Left lung (tissue), 10 donors: Measurements from ENCODE around the gene ZNF526. TPM values are rescaled to one million over a fixed set of nuclear protein-coding genes. Genes with fewer than 3 reads are reported as not detected.
A peak's percentile ranks its signal among the peaks of the same experiment; 100 is the strongest.

Source experiments
- ATAC-seq: fragments of 200-7000 bp; cut with Tn5 transposase; one replicate; pipeline ENCODE4 v1.9.1; 2020; ENCODE audit warnings: moderate library complexity
- DNase-seq, 4 donors: peaks; one replicate each; pipeline ENCODE4 v3.0.0-alpha.2; 2013 to 2020
- H3K27ac ChIP-seq, 2 donors: fragments of 200-600 bp; sonication (generic) in 1 of 2; one replicate each; pipeline versions ENCODE4 v1.5.0 to v1.8.0; 2020 to 2021
- H3K27me3 ChIP-seq, 2 donors: fragments of 200-600 bp; sonication (generic) in 1 of 2; one replicate each; pipeline versions ENCODE4 v1.5.0 to v1.8.0; 2020 to 2021
- H3K36me3 ChIP-seq, 2 donors: fragments of 200-600 bp; sonication (generic) in 1 of 2; one replicate each; pipeline versions ENCODE4 v1.5.0 to v1.8.0; 2020 to 2021
- H3K4me1 ChIP-seq, 2 donors: fragments of 200-600 bp; one replicate each; pipeline ENCODE4 v1.8.0; 2021
- H3K4me3 ChIP-seq, 2 donors: fragments of 200-600 bp; sonication (generic) in 1 of 2; one replicate each; pipeline versions ENCODE4 v1.5.0 to v1.8.0; 2020 to 2021; ENCODE audit warnings: mild to moderate bottlenecking in 1 of 2
- H3K9me3 ChIP-seq, 2 donors: fragments of 200-600 bp; sonication (generic) in 1 of 2; one replicate each; pipeline versions ENCODE4 v1.5.0 to v1.8.0; 2020 to 2021
- intact Hi-C, 2 donors: fragments of 100-400 bp; cut with DNase I; formaldehyde crosslinking; loops; one replicate each; pipeline versions ENCODE4 v1.11.2 to v1.14.2; 2022
- polyA plus RNA-seq, 6 donors: library from polyadenylated mRNA; unstranded; fragments of 120-200 nt; gene quantifications; one replicate each; pipeline ENCODE4 v1.2.1, GENCODE V29; 2013; ENCODE audit not compliant: insufficient read length in 6 of 6
- total RNA-seq, 2 donors: library from RNA; stranded (reverse); fragmentation: NEBNext Ultra II Directional; extraction: Animal tissue kit (Norgen Biotek cat#: 25700); gene quantifications; one replicate each; pipeline ENCODE4 v1.2.1, GENCODE V29; 2021
- TF ChIP-seq, protein P1 (sequence below), 2 donors: fragments of 200-600 bp; sonication (generic) in 1 of 2; IDR thresholded peaks; one replicate each; pipeline versions ENCODE4 v1.5.0 to v1.8.0; 2021; ENCODE audit warnings: antibody characterized with exemption in 2 of 2
- donor health status: DM: no; HTN: yes; CAD: no.
- donor health status: DM: no; HTN: no; CAD: no.

The ZNF526 gene
- total and polyA plus RNA-seq, 8 donors: 8.1 to 12.7 (median 9.1) TPM

DNA sequence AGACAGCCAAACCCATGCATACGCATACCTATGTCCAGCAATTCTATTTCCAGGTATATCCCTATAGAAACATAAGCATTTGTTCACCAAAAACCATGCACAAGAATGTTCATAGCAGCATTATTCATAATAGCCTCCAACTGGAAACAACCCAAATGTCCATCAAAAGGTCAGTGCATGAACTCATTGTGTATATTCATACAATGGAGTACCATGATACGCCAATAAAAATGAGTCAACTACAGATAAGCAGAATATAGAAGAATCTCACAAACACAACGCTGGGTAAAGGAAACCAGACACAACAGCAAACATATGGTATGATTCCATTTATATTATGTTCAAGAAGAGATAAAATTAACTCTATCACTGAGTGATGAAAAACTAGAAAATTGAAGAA lies 26.4 kb upstream of the ZNF526 start:
- H3K4me3 ChIP-seq: no peak overlapping the region
- peaks cover 0 to 3% of the 10 kb centered on the region in 2 donors for H3K9me3 ChIP-seq
- TF ChIP-seq, protein P1, sequence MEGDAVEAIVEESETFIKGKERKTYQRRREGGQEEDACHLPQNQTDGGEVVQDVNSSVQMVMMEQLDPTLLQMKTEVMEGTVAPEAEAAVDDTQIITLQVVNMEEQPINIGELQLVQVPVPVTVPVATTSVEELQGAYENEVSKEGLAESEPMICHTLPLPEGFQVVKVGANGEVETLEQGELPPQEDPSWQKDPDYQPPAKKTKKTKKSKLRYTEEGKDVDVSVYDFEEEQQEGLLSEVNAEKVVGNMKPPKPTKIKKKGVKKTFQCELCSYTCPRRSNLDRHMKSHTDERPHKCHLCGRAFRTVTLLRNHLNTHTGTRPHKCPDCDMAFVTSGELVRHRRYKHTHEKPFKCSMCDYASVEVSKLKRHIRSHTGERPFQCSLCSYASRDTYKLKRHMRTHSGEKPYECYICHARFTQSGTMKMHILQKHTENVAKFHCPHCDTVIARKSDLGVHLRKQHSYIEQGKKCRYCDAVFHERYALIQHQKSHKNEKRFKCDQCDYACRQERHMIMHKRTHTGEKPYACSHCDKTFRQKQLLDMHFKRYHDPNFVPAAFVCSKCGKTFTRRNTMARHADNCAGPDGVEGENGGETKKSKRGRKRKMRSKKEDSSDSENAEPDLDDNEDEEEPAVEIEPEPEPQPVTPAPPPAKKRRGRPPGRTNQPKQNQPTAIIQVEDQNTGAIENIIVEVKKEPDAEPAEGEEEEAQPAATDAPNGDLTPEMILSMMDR (IDR thresholded peaks at IDR 0.05): no peak
- H3K27ac ChIP-seq: no peak overlapping the region
- H3K36me3 ChIP-seq: peaks cover 0 to 27% of the 10 kb centered on the region in 2 donors
- intact Hi-C loops: no loop called here
- ATAC-seq (no peak), DNase-seq (no peak)
- H3K4me1 ChIP-seq: peaks cover 0 to 54% of the 10 kb centered on the region in 2 donors
- H3K27me3 ChIP-seq: no peaks in the 10 kb centered on the region

DNA sequence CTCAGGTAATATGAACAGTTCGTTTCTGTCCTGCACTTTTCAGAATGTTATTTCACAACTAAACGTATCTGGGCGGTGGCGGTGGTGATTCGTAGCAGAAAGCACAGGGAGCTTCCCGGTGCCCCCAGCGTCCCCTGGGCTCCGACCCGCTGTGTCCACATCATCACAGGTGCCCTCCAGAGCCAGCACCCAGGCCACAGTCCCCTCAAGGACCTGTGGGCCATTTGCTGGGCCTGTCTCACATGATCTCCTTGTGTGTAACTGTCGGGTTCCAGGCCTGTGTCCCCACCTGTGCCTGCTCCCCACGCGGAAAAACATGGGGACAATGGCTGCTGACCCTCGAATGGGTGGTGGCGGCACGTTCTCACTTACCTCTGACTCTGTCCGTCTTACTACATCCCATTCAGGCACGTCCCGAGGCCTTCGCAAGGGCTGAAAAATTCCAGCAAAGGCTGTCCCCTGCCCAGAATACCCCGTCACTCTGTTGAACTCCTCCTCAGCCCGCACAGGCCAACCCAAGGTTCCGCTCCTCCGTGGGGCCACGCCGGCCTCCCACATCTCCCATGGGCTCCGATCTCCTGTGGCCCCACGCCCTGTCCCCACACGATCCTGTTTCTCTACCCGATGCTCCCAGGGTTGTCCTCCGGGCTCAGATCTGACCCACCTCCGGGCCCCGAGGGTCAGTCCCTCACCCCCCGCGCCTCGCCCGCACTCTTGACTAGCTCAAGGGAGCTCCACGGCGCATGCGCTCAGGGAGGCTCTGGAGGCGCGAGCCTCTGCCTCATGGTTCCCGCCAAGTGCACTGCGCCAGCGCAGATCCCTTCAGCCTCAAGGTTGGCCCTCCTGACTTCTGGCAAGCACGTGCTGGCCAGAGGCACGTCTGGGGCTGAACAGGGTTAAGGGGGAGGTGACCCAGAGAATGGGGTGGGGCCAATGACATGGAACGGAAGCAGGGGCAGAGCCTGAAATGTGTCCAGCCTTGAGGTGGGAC lies 23.8 kb upstream of the ZNF526 start:
- TF ChIP-seq, protein P1 (IDR thresholded peaks at IDR 0.05): no peak
- Histone ChIP-seq H3K4me1 (peaks cover 0 to 76% of the 10 kb centered on the region in 2 donors), H3K9me3 (peaks cover 0 to 3% of the 10 kb centered on the region in 2 donors), H3K4me3 (no peak overlapping the region), H3K36me3 (peaks cover 0 to 49% of the 10 kb centered on the region in 2 donors), H3K27ac (peak overlapping the region in 1 of 2 donors; percentile 98), H3K27me3 (no peaks in the 10 kb centered on the region)
- intact Hi-C loops: no loop called here
- DNase-seq: no peak
- no peak for ATAC-seq

DNA sequence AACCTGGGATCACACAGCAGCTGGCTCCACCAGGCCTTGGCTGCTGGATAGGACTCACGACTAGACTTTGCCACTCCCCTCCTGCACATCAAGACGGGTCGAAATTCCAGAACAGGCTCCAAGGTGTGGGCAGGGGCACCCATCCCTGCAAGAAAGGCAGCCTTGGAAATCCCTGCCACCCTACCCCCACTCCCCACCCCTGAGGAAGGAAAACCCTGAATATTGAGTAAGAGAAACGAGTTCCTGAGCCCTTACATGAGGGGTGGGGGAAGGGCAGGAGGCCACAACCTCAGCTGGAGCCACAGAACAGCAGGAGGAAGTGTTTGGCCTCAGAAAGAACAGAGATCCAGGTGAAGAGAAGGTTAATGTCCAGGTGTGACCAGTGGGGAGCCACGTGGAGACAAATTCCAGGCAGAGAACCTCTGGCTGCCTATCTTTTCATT lies 22.7 kb upstream of the ZNF526 start:
- peaks cover 0 to 76% of the 10 kb centered on the region in 2 donors for H3K4me1 ChIP-seq
- peaks cover 0 to 3% of the 10 kb centered on the region in 2 donors for H3K9me3 ChIP-seq
- H3K27ac ChIP-seq: peak overlapping the region in 1 of 2 donors; percentile 98
- peaks cover 0 to 59% of the 10 kb centered on the region in 2 donors for H3K36me3 ChIP-seq
- DNase-seq (no peak), ATAC-seq (no peak)
- TF ChIP-seq, protein P1 (IDR thresholded peaks at IDR 0.05): no peak
- H3K4me3 ChIP-seq: no peak overlapping the region
- intact Hi-C loops: no loop called here
- H3K27me3 ChIP-seq: no peaks in the 10 kb centered on the region

DNA sequence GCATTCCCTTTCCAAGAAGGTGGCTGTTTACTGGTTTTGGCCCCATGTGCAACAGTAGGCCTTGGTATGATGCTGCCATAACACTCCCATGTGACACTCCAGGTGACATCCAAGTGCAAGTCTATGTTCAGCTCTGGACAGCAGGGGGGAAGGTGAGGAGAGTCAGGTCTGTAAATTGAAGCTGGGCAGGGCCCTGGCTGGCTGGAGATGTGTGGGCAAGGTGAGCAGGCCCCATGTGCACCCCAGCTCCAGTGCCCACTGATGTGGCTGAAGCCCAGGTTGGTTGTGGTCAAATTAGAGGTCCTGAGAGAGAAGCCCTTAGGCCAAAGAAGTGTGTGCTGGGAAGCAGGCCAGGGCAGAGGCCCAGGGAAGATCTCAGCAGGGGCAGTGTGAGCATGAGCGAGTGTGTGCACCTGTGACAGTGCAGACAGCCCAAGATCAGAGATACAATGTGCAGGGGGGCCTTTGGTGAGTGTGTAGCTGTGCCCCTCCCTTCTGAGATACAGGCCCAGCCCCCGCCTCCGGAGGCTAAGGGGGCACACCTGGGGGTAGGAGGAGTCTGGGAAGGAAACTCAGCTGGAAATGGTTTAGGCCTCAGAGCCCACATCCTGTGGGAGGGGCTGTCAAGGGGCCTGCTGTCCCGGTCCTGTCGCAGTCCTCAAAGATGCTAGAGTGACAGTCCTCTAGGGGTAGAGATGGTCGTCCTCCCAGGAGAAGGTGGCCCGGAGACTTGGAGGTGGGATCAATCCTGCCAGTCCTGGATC lies 21.3 kb upstream of the ZNF526 start:
- intact Hi-C loops: no loop called here
- Histone ChIP-seq H3K4me3 (peak overlapping the region in 1 of 2 donors; percentile 34), H3K27ac (peak overlapping the region; percentile 35 to 98), H3K27me3 (no peaks in the 10 kb centered on the region), H3K36me3 (peaks cover 0 to 72% of the 10 kb centered on the region in 2 donors), H3K4me1 (peaks cover 0 to 87% of the 10 kb centered on the region in 2 donors), H3K9me3 (no peaks in the 10 kb centered on the region)
- ATAC-seq: no peak
- TF ChIP-seq, protein P1 (IDR thresholded peaks at IDR 0.05): no peak
- DNase-seq: no peak
